Measurements from ENCODE around the gene TMEM132C. TPM values are rescaled to one million over a fixed set of nuclear protein-coding genes. Genes with fewer than 3 reads are reported as not detected.

The TMEM132C gene
- total RNA-seq, 2 donors from 2014 or later = not detected

DNA sequence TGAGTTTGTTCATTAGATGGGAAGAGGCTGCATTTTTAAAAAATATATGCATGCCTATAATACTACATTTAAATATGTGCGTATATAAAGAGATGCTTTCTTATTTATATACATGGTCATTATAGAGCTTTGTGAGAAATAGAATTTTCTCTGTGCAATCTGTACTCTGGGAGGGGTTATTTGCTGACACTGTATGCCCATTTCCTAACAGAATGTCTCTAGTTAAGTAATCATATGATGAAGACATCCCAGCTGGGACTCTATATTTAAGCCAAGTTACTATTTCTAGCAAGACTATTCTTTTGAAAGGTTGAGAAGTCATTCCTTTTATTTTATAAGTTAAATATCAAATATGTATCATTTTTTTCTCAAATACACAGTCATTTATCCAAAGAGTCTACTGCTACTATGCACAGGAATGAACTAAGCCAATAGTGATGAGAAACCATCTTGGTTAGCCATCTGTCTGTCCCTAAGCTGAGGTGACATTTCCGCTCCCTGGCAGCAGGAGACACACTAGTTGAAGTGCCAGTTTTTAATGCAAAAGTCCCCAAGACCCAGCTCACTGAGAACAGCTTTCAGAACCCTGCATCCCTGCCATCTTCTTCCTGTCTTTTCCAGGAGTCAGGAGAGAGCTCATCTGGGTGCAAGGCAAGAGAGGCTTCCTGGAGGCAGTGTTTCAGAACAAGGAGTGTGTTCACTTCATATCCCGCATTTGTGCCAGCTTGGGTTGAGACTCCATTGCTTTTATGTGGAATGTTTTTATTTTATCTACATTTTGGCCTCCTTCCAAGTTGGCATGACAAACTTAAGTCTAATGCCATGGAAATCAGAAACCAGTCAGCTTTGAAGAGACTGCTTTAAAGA, 69.5 kb downstream of the TMEM132C start:
- Mint-ChIP-seq H3K27ac (no peak overlapping the region), H3K36me3 (ENCODE audit: low read depth) (no peaks in the 10 kb centered on the region), H3K27me3 (no peaks in the 10 kb centered on the region), H3K4me3 (no peak overlapping the region), H3K4me1 (no peaks in the 10 kb centered on the region)
- no peaks in the 10 kb centered on the region for H3K9me3 ChIP-seq (ENCODE audit: control insufficient read depth, low read length, poor library complexity, severe bottlenecking)
- ATAC-seq = no peak
- no peak for DNase-seq

DNA sequence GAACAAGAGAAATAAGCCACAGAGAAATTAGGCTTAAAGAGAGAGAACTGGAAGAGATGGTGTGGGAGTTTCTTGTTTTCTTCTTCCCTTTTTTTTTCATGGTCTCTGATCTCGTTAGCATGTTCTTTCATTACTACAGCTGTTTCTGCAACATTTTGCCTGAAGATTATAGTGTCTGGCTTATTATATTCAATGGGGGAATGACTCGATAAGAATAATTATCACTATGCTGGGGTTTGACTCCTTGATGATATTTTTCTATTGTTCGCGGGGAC, 70.0 kb downstream of the TMEM132C start:
- no peaks in the 10 kb centered on the region for H3K4me1 Mint-ChIP-seq
- H3K9me3 ChIP-seq (ENCODE audit: control insufficient read depth, low read length, poor library complexity, severe bottlenecking) = no peaks in the 10 kb centered on the region
- ATAC-seq (no peak), DNase-seq (no peak)
- H3K27me3 Mint-ChIP-seq = no peaks in the 10 kb centered on the region
- no peak overlapping the region for H3K27ac Mint-ChIP-seq
- H3K4me3 Mint-ChIP-seq = no peak overlapping the region
- H3K36me3 Mint-ChIP-seq (ENCODE audit: low read depth) = no peaks in the 10 kb centered on the region

DNA sequence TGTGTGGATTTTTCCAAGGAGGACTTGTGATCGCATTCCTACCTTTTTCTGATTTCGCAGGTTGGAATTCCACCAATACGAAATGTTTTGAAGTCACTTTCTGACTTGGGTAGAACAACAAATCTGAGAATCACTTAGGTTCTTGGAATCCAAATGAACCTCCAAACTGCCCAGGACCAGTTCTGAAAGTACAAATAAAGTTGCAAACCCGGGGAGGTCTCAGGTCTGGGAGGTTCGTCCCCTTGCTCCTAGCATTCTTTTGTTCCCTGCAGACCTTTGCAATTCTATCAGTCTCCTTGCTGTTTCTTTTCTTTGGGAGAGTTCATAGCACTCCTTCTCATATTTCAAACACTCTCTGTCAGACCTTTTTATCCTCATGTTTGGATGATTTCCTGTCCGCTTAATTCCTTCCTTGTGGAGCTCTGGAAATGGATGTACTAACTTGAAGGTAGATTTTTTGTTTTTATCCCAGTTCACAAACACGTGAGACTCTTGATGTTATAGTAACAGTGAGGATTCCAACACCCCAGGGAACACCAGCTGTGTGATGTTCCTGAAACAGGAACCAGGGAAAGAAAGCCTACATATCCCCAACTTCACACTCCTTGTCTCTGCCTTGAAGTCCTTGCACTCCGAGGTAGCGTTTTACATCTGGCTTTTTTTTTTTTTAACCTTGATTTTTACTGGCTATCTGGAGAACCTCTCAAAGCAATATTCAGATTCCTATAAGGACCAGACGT, 70.6 kb downstream of the TMEM132C start:
- no peaks in the 10 kb centered on the region for H3K9me3 ChIP-seq (ENCODE audit: control insufficient read depth, low read length, poor library complexity, severe bottlenecking)
- Mint-ChIP-seq H3K4me3 (no peak overlapping the region), H3K4me1 (no peaks in the 10 kb centered on the region), H3K27ac (no peak overlapping the region), H3K27me3 (no peaks in the 10 kb centered on the region), H3K36me3 (ENCODE audit: low read depth) (no peaks in the 10 kb centered on the region)
- ATAC-seq (no peak), DNase-seq (no peak)

GRCh38 chr12:128338386-128339125, 71.6 kb downstream of the TMEM132C start:
- H3K27me3 Mint-ChIP-seq = no peaks in the 10 kb centered on the region

DNA sequence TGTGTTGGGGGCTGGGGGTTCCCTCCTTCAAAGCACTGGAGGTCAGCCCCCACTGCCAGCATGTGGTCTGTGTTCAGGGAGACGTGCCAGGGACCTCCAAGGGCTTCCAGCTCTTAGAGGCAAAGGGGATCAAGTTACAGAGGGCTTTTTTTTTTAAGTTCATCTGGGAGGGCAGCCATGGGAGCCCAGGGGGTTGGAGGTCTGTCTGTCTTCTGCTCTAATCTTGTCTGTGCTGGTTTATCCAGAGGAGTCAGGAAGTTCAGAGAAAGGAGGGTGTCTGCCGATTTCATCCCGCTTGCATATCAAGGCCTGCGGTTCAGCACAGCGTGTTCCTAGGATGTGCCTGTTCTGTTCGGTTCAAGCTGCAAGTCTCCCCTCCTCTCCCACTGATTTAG, 72.2 kb downstream of the TMEM132C start:
- Mint-ChIP-seq H3K4me3 (no peak overlapping the region), H3K4me1 (no peaks in the 10 kb centered on the region), H3K27ac (no peak overlapping the region), H3K27me3 (no peaks in the 10 kb centered on the region), H3K36me3 (ENCODE audit: low read depth) (no peaks in the 10 kb centered on the region)
- H3K9me3 ChIP-seq (ENCODE audit: control insufficient read depth, low read length, poor library complexity, severe bottlenecking) = no peaks in the 10 kb centered on the region
- no peak for ATAC-seq
- no peak for DNase-seq

More at GRCh38 chr12:128338386-128339125, 71.6 kb downstream of the TMEM132C start:
- no peaks in the 10 kb centered on the region for H3K9me3 ChIP-seq (ENCODE audit: control insufficient read depth, low read length, poor library complexity, severe bottlenecking)
- ATAC-seq (no peak), DNase-seq (no peak)
- no peak overlapping the region for H3K4me3 Mint-ChIP-seq
- no peak overlapping the region for H3K27ac Mint-ChIP-seq
- H3K4me1 Mint-ChIP-seq = no peaks in the 10 kb centered on the region
- no peaks in the 10 kb centered on the region for H3K36me3 Mint-ChIP-seq (ENCODE audit: low read depth)

DNA sequence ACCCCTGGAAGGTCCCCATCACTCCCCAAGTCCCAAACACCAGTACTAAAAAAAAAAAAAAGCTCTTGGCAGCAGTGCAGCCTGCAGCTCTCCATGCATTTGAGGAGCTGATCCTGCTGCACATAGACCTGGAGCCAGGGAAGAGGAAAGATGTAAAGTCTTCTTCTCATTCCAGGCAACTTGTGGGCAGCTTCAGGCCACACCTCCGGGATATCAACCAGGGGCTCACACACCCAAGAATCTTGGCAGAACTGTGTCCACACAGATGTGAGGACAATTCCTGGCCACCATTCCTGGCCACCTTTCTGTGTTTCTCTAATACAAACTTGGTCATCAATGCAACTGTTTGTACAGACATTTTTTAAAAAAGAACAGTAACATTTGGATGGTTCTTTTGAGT, 72.7 kb downstream of the TMEM132C start:
- H3K4me1 Mint-ChIP-seq = no peaks in the 10 kb centered on the region
- ATAC-seq (no peak), DNase-seq (no peak)
- no peak overlapping the region for H3K4me3 Mint-ChIP-seq
- H3K27ac Mint-ChIP-seq = no peak overlapping the region
- no peaks in the 10 kb centered on the region for H3K9me3 ChIP-seq (ENCODE audit: control insufficient read depth, low read length, poor library complexity, severe bottlenecking)
- H3K27me3 Mint-ChIP-seq = no peaks in the 10 kb centered on the region
- H3K36me3 Mint-ChIP-seq (ENCODE audit: low read depth) = no peaks in the 10 kb centered on the region

- no peaks in the 10 kb centered on the region for H3K36me3 Mint-ChIP-seq (ENCODE audit: low read depth)
- DNase-seq (no peak), ATAC-seq (no peak)
- H3K27ac Mint-ChIP-seq = no peak overlapping the region
- H3K4me1 Mint-ChIP-seq = no peaks in the 10 kb centered on the region
- no peaks in the 10 kb centered on the region for H3K9me3 ChIP-seq (ENCODE audit: control insufficient read depth, low read length, poor library complexity, severe bottlenecking)
- H3K27me3 Mint-ChIP-seq = no peaks in the 10 kb centered on the region
- no peak overlapping the region for H3K4me3 Mint-ChIP-seq
Observed at GRCh38 chr12:128353301-128353700, 86.3 kb downstream of the TMEM132C start.

GRCh38 chr12:128356547-128356946, 89.6 kb downstream of the TMEM132C start:
- DNase-seq (no peak), ATAC-seq (no peak)
- H3K27ac Mint-ChIP-seq = no peak overlapping the region
- H3K9me3 ChIP-seq (ENCODE audit: control insufficient read depth, low read length, poor library complexity, severe bottlenecking) = no peaks in the 10 kb centered on the region
- no peaks in the 10 kb centered on the region for H3K4me1 Mint-ChIP-seq
- H3K27me3 Mint-ChIP-seq = no peaks in the 10 kb centered on the region
- no peaks in the 10 kb centered on the region for H3K36me3 Mint-ChIP-seq (ENCODE audit: low read depth)
- no peak overlapping the region for H3K4me3 Mint-ChIP-seq

DNA sequence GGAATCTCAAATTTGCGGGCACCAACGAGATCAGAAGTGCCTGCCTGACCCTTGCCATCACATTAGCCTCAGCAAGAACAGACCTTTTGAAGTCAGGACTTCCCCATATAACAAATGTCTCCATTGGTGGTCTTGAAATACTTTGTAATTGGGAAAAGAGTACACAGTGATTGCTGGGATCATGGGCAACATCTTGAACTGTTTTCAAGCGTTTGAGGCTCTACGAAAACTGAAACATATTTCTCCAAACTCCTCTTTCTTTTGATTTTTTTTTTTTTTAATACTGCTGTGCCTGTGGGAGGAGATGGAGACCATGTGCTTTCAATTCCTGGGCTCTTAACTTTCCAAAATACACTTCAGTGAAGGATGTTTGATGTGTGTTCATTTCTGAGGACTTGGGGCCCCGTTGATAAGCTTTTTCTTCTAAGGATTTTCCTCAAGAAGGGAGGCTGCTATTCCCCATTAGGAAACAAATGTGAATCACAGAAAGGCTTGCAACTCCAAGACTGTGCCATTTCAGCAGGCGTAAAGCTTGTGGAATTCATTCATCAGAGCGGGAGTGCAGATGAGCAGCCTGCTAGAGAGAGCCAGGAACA, 94.5 kb downstream of the TMEM132C start:
- no peaks in the 10 kb centered on the region for H3K36me3 Mint-ChIP-seq (ENCODE audit: low read depth)
- no peak overlapping the region for H3K27ac Mint-ChIP-seq
- H3K4me3 Mint-ChIP-seq = no peak overlapping the region
- ATAC-seq (no peak), DNase-seq (no peak)
- H3K4me1 Mint-ChIP-seq = no peaks in the 10 kb centered on the region
- no peaks in the 10 kb centered on the region for H3K9me3 ChIP-seq (ENCODE audit: control insufficient read depth, low read length, poor library complexity, severe bottlenecking)
- peaks cover 10% of the 10 kb centered on the region for H3K27me3 Mint-ChIP-seq

- H3K9me3 ChIP-seq (ENCODE audit: control insufficient read depth, low read length, poor library complexity, severe bottlenecking) = no peaks in the 10 kb centered on the region
- H3K4me3 Mint-ChIP-seq = no peak overlapping the region
- no peaks in the 10 kb centered on the region for H3K36me3 Mint-ChIP-seq (ENCODE audit: low read depth)
- peaks cover 15% of the 10 kb centered on the region for H3K27me3 Mint-ChIP-seq
- DNase-seq = no peak
- H3K27ac Mint-ChIP-seq = no peak overlapping the region
- H3K4me1 Mint-ChIP-seq = no peaks in the 10 kb centered on the region
- no peak for ATAC-seq
Observed at GRCh38 chr12:128365032-128365431, 98.1 kb downstream of the TMEM132C start.

DNA sequence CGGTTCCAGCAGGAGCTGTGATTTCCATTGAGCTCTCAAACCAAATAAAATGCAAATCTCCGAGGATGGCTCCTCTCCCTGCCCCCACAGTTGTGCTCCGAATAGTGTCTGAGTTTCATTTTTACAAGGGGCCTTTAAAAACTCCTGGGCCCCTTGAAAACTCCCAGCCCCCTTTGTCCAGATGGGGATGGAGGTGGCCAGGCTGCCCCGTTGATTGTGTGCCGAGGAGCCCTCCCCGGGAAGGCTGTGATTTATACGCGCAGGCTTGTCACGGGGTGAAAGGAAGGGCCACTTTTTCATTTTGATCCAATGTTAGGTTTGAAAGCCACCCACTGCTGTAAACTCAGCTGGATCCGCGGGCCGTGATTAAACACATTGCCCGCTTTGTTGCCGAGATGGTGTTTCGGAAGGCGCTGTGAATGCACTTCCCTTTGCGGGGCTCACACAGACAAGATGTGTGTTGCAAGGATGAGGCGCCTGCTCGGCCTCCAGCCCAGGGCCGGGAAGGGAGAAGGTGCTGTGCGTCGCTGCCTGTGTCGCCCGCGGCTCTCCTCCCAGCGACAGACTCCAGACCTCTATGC, 98.8 kb downstream of the TMEM132C start:
- Mint-ChIP-seq H3K27ac (no peak overlapping the region), H3K27me3 (peaks cover 15% of the 10 kb centered on the region), H3K4me1 (no peaks in the 10 kb centered on the region), H3K36me3 (ENCODE audit: low read depth) (no peaks in the 10 kb centered on the region), H3K4me3 (no peak overlapping the region)
- DNase-seq (no peak), ATAC-seq (no peak)
- H3K9me3 ChIP-seq (ENCODE audit: control insufficient read depth, low read length, poor library complexity, severe bottlenecking) = no peaks in the 10 kb centered on the region

GRCh38 chr12:128367961-128368360, 101.0 kb downstream of the TMEM132C start:
- Mint-ChIP-seq H3K27me3 (peaks cover 15% of the 10 kb centered on the region), H3K4me1 (no peaks in the 10 kb centered on the region), H3K27ac (no peak overlapping the region), H3K4me3 (no peak overlapping the region), H3K36me3 (ENCODE audit: low read depth) (no peaks in the 10 kb centered on the region)
- DNase-seq = no peak
- H3K9me3 ChIP-seq (ENCODE audit: control insufficient read depth, low read length, poor library complexity, severe bottlenecking) = no peaks in the 10 kb centered on the region
- no peak for ATAC-seq

- H3K27ac Mint-ChIP-seq = no peak overlapping the region
- H3K4me1 Mint-ChIP-seq = no peaks in the 10 kb centered on the region
- no peak overlapping the region for H3K4me3 Mint-ChIP-seq
- ATAC-seq (no peak), DNase-seq (no peak)
- H3K36me3 Mint-ChIP-seq (ENCODE audit: low read depth) = no peaks in the 10 kb centered on the region
- H3K27me3 Mint-ChIP-seq = no peaks in the 10 kb centered on the region
- H3K9me3 ChIP-seq (ENCODE audit: control insufficient read depth, low read length, poor library complexity, severe bottlenecking) = no peaks in the 10 kb centered on the region
Observed at GRCh38 chr12:128381541-128381940, 114.6 kb downstream of the TMEM132C start.

Measured in T-helper 17 cell (primary cell).